Measurements from ENCODE around the gene LAMB3. TPM values are rescaled to one million over a fixed set of nuclear protein-coding genes. Genes with fewer than 3 reads are reported as not detected.
A peak's percentile ranks its signal among the peaks of the same experiment; 100 is the strongest.

Gene LAMB3
- polyA plus RNA-seq, 1 of the 3 experiments (the other 2 are of a cell fraction): 18.0 TPM

GRCh38 chr1:209584231-209584672, 68.0 kb downstream of the LAMB3 start:
- H3K27ac ChIP-seq (ENCODE audit: low read depth in 2 of 2, low read length in 1 of 2): peak overlapping the region in 1 of 2 experiments; percentile 89; a peak in 1 of 4 replicates
- DNase-seq: no peak
- H3F3A ChIP-seq (replicated peaks; ENCODE audit: insufficient read depth): peaks cover 24% of the 10 kb centered on the region
- no peaks in the 10 kb centered on the region for H3K27me3 ChIP-seq (ENCODE audit: insufficient read depth)
- H3K4me3 ChIP-seq (ENCODE audit: low read depth in 2 of 2, low read length in 1 of 2): peak overlapping the region; percentile 45 to 80
- H3K9ac ChIP-seq: peak overlapping the region; percentile 71
- CTCF ChIA-PET: interaction anchor here (0.6 to 14.3 kb wide), 11 partner anchors 12 to 336 kb away, joined by 3 to 139 read pairs (median 4); no protein-coding TSS in a partner anchor
- H3K36me3 ChIP-seq (replicated peaks in 1 of 2; ENCODE audit: control insufficient read depth in 1 of 2, insufficient read depth in 2 of 2, low read length in 1 of 2): no peaks in the 10 kb centered on the region
- peaks cover 18 to 40% of the 10 kb centered on the region in 2 experiments for H3K4me1 ChIP-seq (ENCODE audit: control insufficient read depth in 1 of 2, insufficient read depth in 2 of 2, low read depth in 1 of 2, low read length in 1 of 2)
- peak overlapping the region; percentile 87 for H3K4me2 ChIP-seq
- no peaks in the 10 kb centered on the region for H3K9me3 ChIP-seq
- WGBS (ENCODE audit: low lambda C conversion rate): 75% methylated on average over 13 of the region's 13 CpGs
- peaks cover 36% of the 10 kb centered on the region for H3K79me2 ChIP-seq (ENCODE audit: insufficient read depth)
- no peaks in the 10 kb centered on the region for H4K20me1 ChIP-seq (ENCODE audit: insufficient read depth)
- no peak for TF ChIP-seq POLR2AphosphoS5 (IDR thresholded peaks at IDR 0.05; ENCODE audit: low read depth, low read length)
- TF ChIP-seq ZBTB33 (IDR thresholded peaks at IDR 0.05; ENCODE audit: borderline replicate concordance, low read depth): no peak
- no peak for TF ChIP-seq NFIC (IDR thresholded peaks at IDR 0.05; ENCODE audit: borderline replicate concordance)
- TF ChIP-seq NRF1 (IDR thresholded peaks at IDR 0.05; ENCODE audit: low read depth, low read length): no peak
- TF ChIP-seq RXRA (IDR thresholded peaks at IDR 0.05; ENCODE audit: borderline replicate concordance, low read depth): no peak
- TF ChIP-seq RFX5 (IDR thresholded peaks at IDR 0.05; ENCODE audit: low read length): no peak
- no peak for TF ChIP-seq TAF1 (IDR thresholded peaks at IDR 0.05; ENCODE audit: borderline replicate concordance, low read depth, low read length)
- no peak for TF ChIP-seq USF1 (IDR thresholded peaks at IDR 0.05; ENCODE audit: borderline replicate concordance, low read depth)
- no peak for TF ChIP-seq USF2 (IDR thresholded peaks at IDR 0.05; ENCODE audit: borderline replicate concordance, low read depth, low read length)
- no peak for TF ChIP-seq CHD2 (IDR thresholded peaks at IDR 0.05; ENCODE audit: low read length, partially characterized antibody)
- TF ChIP-seq PBX3 (IDR thresholded peaks at IDR 0.05): no peak
- TF ChIP-seq CTCF (IDR thresholded peaks at IDR 0.05): no peak
- TF ChIP-seq GATA2 (CRISPR knock-in tag; IDR thresholded peaks at IDR 0.05): no peak
- no peak for TF ChIP-seq SIN3A (IDR thresholded peaks at IDR 0.05; ENCODE audit: borderline replicate concordance, low read depth, low read length)
- no peak for TF ChIP-seq JUND (IDR thresholded peaks at IDR 0.05)
- H3K9me2 ChIP-seq: no peaks in the 10 kb centered on the region
- no peak overlapping the region for H2AFZ ChIP-seq (ENCODE audit: low read depth)
- POLR2A ChIA-PET: no interaction called here
